A673 (cell line): ENCODE data around the gene KCNG3. TPM values are rescaled to one million over a fixed set of nuclear protein-coding genes. Genes with fewer than 3 reads are reported as not detected.

Experiments used
- BruUV-seq: library from RNA; stranded (reverse); fragments of 400-500 nt; replicated peaks from 2 replicates; lab custom pipeline; 2021; lab: Mats Ljungman, UMichigan
- CTCF ChIA-PET: fragments of 300-600 bp; sonication (Branson Sonifier 250); formaldehyde crosslinking; loops from one replicate; lab custom pipeline; 2022; ENCODE audit warnings: antibody characterized with exemption; lab: Charles Lee
- POLR2A ChIA-PET: fragments of 300-600 bp; sonication (Branson Sonifier 250); formaldehyde crosslinking; loops from one replicate; lab custom pipeline; 2022; ENCODE audit warnings: antibody characterized with exemption; ENCODE audit not compliant: low non-redundant PET; lab: Charles Lee
- DNase-seq: peaks from one replicate; pipeline ENCODE4 v3.0.0-alpha.2; 2015; ENCODE audit warnings: low spot score
- H3K27ac ChIP-seq: fragments of 200-600 bp; sonication (generic); 2 replicates; pipeline ENCODE4 v1.5.1; 2016; ENCODE audit warnings: mixed run types, low read depth, mild to moderate bottlenecking, mixed read lengths, antibody characterized with exemption, low read length; ENCODE audit not compliant: poor library complexity, severe bottlenecking
- H3K27me3 ChIP-seq: fragments of 200-600 bp; sonication (generic); replicated peaks from 2 replicates; pipeline ENCODE4 v1.6.1; 2017; ENCODE audit warnings: mixed run types, low read depth, mild to moderate bottlenecking, mixed read lengths, antibody characterized with exemption, low read length; ENCODE audit not compliant: insufficient read depth, poor library complexity
- H3K36me3 ChIP-seq: fragments of 200-600 bp; sonication (generic); 2 replicates; pipeline ENCODE4 v1.6.1; 2016; ENCODE audit warnings: mixed run types, mild to moderate bottlenecking, mixed read lengths, antibody characterized with exemption, low read length; ENCODE audit not compliant: insufficient read depth, poor library complexity, severe bottlenecking
- H3K4me1 ChIP-seq: fragments of 200-600 bp; sonication (generic); 2 replicates; pipeline ENCODE4 v1.6.1; 2017; ENCODE audit warnings: mixed run types, mild to moderate bottlenecking, mixed read lengths, antibody characterized with exemption, low read length; ENCODE audit not compliant: insufficient read depth, poor library complexity, severe bottlenecking
- H3K4me3 ChIP-seq: fragments of 200-600 bp; sonication (generic); 2 replicates; pipeline ENCODE4 v1.5.1; 2016; ENCODE audit warnings: low read depth, mixed run types, mild to moderate bottlenecking, mixed read lengths, low read length; ENCODE audit not compliant: poor library complexity, severe bottlenecking
- H3K9me3 ChIP-seq: fragments of 200-600 bp; sonication (generic); 2 replicates; pipeline ENCODE4 v1.6.1; 2016; ENCODE audit warnings: mixed run types, low read depth, mild to moderate bottlenecking, mixed read lengths, antibody characterized with exemption, low read length; ENCODE audit not compliant: poor library complexity, severe bottlenecking
- CTCF ChIP-seq: fragments of 300-800, 200-600 bp; sonication (generic); conservative IDR thresholded peaks from 2 replicates; pipeline ENCODE4 v1.5.1; 2017; ENCODE audit warnings: low read depth, mild to moderate bottlenecking, antibody characterized with exemption, low read length, moderate library complexity, mixed read lengths
- EZH2 ChIP-seq: fragments of 200-600 bp; sonication (generic); IDR thresholded peaks from 2 replicates; pipeline ENCODE4 v1.6.1; 2017; ENCODE audit warnings: borderline replicate concordance, low read depth, mild to moderate bottlenecking, mixed read lengths, antibody characterized with exemption, low read length; ENCODE audit not compliant: poor library complexity, severe bottlenecking
- intact Hi-C: fragments of 100-400 bp; cut with micrococcal nuclease; formaldehyde crosslinking; loops from one replicate; pipeline ENCODE4 v1.10.0; 2022; ENCODE audit not compliant: unreplicated experiment
- total RNA-seq: library from RNA; stranded (reverse); gene quantifications from 2 replicates; pipeline ENCODE4 v1.2.3, GENCODE V29; 2021

The KCNG3 gene
- total RNA-seq, 1 experiment from 2014 or later, result 1.5 TPM

- no TSS peak for BruUV-seq
These were observed 9.5 kb upstream of the KCNG3 start for GRCh38 chr2:42503291-42503690.

GRCh38 chr2:42498497-42498896, 4.7 kb upstream of the KCNG3 start:
- no peak for TF ChIP-seq EZH2
- TF ChIP-seq CTCF, result no peak
- Histone ChIP-seq H3K9me3 (no peaks in the 10 kb centered on the region), H3K27me3 (no peaks in the 10 kb centered on the region), H3K4me3 (no peak overlapping the region), H3K27ac (no peak overlapping the region), H3K36me3 (no peaks in the 10 kb centered on the region), H3K4me1 (no peaks in the 10 kb centered on the region)
- intact Hi-C loops, result loop anchor here (10.0 kb wide), 1 partner anchor 296 kb away; the partner anchor contains the start of gene HAAO
- ChIA-PET POLR2A (no interaction called here), CTCF (interaction anchor here (0.6 kb wide), 1 partner anchor 21 kb away, joined by 3 read pairs; no protein-coding TSS in a partner anchor)
- DNase-seq, result no peak
- no TSS peak for BruUV-seq

More at GRCh38 chr2:42503291-42503690, 9.5 kb upstream of the KCNG3 start:
- H3K9me3 ChIP-seq, result no peaks in the 10 kb centered on the region
- no peak for TF ChIP-seq EZH2
- no peak for TF ChIP-seq CTCF
- no peak overlapping the region for H3K4me3 ChIP-seq
- no peaks in the 10 kb centered on the region for H3K27me3 ChIP-seq
- intact Hi-C loops, result no loop called here
- H3K36me3 ChIP-seq, result no peaks in the 10 kb centered on the region
- no peak for DNase-seq
- CTCF ChIA-PET, result no interaction called here
- H3K4me1 ChIP-seq, result no peaks in the 10 kb centered on the region
- H3K27ac ChIP-seq, result no peak overlapping the region
- POLR2A ChIA-PET, result no interaction called here

GRCh38 chr2:42495611-42496010, 1.8 kb upstream of the KCNG3 start:
- CTCF ChIA-PET, result no interaction called here
- Histone ChIP-seq H3K27ac (no peak overlapping the region), H3K4me1 (no peaks in the 10 kb centered on the region), H3K36me3 (no peaks in the 10 kb centered on the region), H3K9me3 (no peaks in the 10 kb centered on the region), H3K27me3 (no peaks in the 10 kb centered on the region), H3K4me3 (no peak overlapping the region)
- POLR2A ChIA-PET, result no interaction called here
- DNase-seq, result no peak
- TF ChIP-seq CTCF, result no peak
- TF ChIP-seq EZH2, result no peak
- BruUV-seq, result TSS peak; percentile 30
- intact Hi-C loops, result loop anchor here (1.0 to 10.0 kb wide), 3 partner anchors 168 to 315 kb away; partner anchors contain the start of gene HAAO
